Stimulated activated naive CD4-positive, alpha-beta T cell treated with Interleukin-2 at 50 U/mL for 16 hours (primary cell): Measurements from ENCODE around the gene ST6GALNAC6.

ENCODE experiments used
- DNase-seq: peaks from one replicate; lab custom pipeline; 2025; lab: John Stamatoyannopoulos, UW

The ST6GALNAC6 gene, protein sequence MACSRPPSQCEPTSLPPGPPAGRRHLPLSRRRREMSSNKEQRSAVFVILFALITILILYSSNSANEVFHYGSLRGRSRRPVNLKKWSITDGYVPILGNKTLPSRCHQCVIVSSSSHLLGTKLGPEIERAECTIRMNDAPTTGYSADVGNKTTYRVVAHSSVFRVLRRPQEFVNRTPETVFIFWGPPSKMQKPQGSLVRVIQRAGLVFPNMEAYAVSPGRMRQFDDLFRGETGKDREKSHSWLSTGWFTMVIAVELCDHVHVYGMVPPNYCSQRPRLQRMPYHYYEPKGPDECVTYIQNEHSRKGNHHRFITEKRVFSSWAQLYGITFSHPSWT

DNA sequence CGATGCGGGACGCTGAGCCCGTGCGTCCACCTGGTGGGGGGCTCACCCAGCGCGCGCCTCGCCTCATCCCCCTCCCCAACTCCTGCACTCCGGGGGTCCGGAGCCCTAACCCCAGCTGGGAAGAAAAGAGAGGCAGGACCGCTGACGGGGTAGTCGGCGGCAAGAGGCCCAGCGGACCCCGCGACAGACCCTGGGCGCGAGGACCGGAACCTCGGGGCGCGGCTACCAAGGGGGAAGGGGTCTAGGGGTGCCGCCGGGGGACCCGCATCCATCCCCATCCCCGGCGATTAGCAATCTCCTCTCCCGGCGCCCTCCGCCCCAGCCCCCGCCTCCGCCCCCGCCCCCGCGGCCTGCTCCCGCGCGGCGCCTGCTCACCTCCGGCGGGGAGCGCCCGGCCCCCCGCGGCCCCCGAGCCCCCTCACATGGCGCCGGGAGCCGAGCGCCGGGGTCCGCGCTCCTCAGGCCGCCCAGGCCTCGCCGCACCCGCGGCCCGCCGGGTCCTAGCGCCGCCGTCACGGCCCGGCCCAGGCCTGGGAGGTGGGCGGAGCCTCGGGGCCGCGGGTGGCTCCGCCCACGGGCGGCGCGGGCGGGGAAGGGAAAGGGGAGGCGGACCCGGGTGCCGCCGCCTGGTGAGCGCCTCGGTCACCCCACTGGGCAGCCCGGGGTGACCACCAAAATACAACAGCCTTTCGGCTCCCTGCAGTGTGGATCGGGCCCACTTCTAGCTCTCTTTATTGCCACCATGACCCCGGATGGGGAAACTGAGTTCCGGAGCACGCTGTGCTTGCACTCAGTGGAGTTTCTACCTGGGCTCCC, at the start of gene ST6GALNAC6:
TSS of gene ST6GALNAC6 (minus strand) at position 476 of the 816 bp plus-strand sequence. CDS start 1,622 bp downstream, outside the sequence.
- peak; percentile 66 for DNase-seq

DNA sequence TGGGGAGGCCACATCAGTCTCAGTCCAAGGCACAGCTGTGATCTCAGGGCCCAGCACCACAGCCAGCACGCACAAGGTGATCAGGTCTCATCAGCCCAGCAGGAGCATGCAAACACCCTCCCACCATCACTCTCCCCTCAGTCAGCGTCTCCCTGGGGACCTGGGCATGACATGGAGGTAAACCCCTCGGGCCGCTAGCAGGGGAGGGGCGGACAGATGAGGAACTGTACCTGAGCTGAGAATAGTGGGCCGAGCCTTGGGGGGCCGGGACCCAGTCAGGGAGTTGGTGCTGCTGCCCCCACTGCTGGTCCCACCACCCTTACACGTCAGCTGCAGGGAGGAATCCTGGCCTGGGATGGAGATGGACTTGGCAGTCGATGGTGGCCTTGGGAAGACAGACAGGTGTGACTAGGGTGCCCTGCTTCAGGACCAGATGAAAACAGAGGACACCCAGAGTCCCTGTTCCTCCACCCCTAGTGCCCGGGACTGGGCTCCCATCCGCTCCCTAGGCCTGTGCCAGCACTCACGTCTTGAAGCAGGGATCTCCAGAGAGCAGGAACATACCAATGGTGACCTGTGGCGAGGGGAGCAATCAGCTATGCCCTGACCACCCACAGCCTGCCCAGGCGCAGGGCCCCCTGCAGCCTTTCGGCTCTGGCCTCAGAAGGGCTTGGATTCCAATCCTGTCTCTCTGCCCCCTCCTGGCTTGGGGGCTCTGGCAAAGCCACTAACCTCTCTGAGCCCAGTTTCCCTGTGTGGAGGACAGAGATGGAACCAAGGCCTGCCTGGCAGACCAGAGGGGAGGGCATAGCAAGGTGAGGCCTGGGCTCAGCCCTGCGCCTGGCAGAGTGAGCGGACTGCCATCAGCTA, 48.7 kb upstream of the ST6GALNAC6 start:
- DNase-seq = no peak

DNA sequence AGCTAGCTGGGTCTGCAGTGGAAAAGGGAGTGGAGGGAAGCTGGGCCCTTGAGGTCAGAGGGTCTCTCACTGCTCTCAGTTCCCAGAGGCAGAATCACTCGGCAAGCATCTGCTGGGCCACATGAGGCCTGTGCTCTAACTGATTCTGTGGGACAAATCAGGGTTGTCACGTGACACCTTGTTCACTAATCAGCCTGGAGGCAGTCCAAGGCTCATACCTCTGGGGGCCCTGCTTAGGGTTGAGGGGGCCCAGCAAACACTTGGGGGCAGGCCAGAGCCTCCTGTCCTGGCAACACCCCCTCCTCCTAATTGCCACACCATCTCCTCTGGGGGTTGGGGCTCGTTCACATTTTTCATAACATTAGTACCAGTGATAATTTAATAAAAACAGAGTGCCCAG, 47.3 kb upstream of the ST6GALNAC6 start:
- DNase-seq = no peak

DNA sequence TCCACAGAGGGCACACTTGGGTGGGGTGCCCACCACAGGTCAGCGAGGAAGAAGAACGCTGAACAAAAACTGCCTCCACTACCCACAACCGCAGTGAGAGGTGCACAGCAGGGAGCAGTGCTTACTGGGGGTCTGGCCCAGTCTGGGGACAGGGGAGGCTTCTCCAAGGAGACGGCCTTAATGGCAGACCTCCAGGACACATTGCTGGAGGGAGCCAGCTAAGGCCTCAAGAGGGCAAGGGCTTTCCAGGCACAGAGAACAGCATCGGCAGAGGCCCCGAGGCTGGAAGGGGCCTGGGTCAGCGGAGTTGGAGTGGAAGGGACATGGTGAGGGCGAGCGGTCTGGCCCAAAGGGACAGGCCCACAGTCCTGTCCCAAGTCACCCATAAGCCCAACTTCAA, 46.5 kb upstream of the ST6GALNAC6 start:
- DNase-seq = no peak

DNA sequence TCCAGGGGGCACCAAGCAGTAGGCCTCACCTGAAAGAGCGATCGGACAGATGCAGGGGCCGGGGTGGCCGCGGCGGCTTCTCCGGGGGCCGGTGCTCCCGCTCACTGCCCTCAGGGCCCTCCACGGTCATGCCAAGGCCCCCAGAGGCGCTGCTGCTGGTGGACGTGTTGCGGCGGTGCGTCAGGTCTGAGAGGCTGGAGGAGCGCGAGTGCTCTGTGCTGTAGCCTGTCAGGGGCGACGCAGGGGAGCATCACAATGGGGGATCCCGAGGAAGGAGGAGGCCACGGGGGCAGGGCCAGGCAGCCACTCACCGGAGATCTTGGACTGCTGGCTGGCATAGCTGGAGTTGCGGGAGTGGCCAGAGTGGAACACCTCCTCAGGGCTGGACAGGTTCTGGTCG, 45.9 kb upstream of the ST6GALNAC6 start:
- no peak for DNase-seq

DNA sequence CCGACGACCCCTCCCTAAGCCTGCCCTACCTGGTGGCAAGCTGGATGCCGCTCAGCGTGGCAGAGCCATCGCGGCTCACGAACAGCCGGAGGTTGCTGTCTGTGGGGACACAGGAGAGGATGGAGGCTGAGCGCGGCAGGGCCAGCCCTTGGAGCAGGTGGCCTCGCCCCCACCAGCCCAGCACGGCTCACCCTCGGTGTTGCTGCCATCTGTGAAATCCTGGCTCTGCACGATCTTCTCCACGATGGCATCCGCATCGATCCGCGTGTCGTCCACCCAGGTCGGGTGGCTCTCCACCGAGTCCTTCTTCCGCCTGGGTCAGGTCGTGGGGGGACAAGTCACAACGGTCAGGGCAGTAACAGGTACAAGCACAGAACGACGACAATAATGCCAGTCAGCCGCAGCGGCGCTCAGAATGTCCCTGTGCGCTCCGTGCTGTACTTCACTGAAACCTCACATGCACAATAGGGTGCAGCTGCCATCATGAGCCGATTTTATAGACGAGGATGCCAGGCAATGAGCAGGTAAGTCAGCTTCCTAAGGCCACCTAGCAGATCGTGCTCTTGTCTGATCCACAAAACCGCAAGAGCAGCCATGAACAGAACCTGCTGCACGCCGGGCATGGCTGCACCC, 45.3 kb upstream of the ST6GALNAC6 start:
- DNase-seq = no peak

DNA sequence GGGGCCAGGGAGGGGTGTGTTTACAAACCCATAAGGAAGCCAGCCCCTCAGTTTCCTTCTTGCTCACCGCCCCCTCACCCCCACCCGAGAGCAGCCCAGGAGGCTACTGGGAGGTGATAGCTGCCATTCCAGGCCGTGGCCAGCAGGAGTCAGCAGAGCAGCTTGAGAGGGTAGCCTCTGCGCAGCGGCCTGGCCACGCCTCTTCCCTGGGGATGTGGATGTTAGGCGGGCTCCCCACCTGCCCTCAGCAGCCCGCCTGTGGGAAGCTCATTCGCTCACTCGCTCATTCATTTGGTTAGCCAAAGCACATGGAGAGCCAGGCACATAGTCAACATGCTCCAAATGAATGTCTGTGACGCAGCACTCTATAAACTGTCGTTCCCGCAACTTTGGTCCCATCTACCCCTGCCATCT, 44.3 kb upstream of the ST6GALNAC6 start:
- peak; percentile 73 for DNase-seq

DNA sequence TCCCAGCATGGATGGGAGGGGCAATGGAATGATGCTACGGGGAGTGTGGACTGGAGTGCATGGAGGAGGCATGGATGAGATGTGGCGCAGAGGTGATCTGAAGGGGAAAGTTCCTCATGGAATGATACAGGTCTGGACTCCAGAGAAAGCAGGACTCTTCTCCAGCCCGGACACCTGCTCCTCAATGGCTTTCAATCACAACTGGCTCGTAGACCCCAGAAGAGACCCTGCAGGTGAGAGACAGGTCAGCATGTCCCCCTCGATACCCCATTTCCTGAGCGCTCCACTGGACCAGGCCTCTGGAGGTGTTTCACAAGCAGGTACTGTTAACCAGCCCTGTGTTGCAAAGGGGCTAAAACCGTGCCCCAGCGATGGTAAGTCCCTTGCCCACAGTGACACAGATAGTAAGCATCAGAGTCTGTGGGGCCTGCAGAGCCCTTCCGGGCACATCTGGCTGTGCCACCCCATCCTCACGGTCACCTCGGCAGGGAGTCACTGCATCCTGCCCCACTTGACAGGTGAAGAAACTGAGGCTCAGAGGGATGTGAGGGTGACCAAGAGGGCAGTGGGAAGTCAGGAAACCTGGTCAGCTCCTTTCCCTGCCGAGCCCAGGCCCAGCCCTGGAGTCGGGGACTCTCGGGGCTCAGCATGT, 43.7 kb upstream of the ST6GALNAC6 start:
- no peak for DNase-seq

DNA sequence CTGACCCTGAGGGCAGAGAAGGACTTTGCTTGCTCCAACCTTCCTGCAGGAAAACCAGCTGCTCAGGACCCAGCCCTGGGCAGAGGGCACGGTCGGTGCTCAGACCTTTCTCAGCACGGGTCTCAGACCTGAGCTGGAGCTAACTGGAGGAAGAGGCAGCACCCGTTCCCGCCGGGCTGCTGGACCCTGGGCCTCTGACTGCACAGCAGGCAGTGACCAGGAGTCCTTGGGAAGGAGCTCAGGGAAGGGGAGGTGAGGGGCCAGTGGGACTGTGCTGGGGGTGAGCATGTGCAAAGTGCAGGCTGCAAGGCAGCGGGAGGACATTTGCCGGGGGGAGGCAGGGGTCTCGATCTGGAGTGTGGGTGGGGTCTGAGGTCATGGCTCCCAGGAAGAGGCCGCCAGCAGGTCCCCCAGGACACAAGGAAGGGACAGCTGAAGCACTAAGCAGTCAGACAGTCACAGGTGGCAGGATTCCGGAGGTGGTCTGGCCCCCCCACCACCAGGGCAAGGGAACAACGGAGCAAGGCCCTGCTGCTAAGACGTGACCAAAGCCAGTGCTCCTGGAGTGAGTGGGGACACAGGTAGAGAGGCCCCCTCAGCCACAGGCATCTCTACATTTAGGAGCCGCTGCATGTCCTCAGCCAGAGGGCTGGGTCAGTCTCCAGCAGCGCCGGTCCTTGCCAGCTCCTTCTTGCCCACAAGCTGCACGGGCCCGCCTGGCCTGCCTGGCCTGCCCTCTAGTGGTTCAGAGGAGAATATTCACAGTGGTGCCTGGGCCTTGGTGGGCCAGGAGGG, 43.0 kb upstream of the ST6GALNAC6 start:
- DNase-seq = peak; percentile 21

DNA sequence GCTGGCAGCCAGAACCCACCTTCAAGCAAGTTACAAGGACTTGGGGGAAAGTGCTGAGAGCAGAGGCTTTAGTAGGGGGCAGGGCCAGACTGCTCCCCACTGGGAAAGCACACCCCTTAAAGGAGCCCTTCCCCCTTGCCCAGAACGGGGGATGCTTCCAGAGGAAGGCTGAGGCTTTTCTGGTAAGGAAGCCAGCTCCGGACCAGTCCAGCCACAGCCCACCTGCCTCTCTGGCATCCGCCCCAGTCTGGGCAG, 42.5 kb upstream of the ST6GALNAC6 start:
- no peak for DNase-seq

DNA sequence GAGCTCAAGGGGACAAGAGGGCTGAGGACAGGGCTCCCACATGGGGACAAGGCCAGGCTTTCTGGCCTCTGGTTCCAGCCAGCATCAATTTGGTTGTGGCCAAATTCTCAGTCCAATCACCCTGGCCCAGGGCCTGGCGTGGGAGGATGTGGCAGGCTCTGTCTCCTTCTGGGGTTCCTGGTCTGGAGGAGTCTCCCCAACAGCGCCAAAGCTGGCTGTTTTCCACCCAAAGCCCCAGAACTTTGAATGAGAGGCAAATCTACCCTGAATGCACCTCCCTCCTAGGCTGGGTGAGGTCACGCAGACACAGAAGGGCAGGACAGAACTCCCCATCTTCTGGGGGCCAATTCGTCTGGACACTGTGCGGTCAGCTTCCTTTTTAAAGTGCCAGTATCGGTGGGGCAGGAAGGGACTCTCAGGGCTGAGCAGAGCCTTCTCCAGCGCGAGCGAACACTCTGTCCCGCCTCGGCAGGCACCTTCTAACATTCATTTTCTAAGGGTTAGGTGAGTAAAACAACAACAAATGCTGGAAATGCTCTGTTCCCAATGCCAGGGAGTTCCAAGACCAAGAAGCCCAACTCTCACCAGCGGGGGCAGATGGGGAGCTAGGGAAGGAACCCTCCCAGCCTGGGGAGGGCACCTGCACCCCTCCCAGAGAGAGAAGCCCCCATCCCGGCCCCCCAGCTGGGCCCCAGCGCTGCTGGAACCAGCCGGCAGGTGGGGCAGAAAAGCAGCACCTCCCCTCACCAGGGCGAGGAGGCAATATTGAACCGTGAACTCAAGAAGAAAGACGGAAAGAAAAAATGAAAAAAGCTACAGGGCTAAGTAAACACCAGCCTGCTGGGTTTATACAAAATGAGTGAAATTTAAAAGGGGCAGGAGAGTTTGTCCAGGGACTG, 41.9 kb upstream of the ST6GALNAC6 start:
- DNase-seq = no peak

DNA sequence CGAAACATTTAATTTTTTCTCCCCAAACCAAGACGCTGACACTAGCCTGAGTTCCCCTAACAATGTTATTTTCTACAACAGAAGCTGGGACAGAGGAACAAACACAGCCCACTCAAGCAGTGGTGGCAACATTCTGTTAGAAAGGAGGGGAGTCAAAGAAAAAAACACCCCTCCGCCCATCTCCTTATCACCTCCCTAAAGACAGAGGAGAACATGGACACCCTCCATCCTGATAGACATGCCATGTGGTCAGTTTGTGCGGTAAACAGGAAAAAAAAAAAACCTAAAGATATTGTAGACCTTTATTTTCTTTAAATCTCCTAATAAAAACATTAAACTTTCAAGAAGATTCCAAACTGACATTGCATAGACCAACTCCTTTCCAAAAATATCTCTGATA, 41.2 kb upstream of the ST6GALNAC6 start:
- DNase-seq = no peak

DNA sequence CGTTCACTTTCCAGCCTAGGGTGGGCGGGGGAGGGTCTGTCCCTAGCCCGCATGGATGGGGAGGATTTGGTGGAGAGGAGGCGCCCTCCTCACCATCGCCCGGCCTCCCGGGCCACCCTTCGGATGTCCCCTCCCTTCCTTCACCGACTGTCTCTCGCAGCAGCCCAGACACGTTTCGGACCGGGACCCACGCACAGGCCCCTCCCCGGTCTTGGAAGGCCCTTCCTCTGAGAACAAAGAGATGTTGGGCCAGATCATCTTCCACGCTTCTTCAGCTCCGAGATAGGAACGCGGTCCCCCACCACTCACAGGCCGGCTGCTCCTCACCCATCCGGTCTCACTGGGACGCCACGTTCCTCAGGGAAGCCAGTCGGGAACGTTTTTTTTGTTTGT, 38.9 kb upstream of the ST6GALNAC6 start:
- DNase-seq = no peak

DNA sequence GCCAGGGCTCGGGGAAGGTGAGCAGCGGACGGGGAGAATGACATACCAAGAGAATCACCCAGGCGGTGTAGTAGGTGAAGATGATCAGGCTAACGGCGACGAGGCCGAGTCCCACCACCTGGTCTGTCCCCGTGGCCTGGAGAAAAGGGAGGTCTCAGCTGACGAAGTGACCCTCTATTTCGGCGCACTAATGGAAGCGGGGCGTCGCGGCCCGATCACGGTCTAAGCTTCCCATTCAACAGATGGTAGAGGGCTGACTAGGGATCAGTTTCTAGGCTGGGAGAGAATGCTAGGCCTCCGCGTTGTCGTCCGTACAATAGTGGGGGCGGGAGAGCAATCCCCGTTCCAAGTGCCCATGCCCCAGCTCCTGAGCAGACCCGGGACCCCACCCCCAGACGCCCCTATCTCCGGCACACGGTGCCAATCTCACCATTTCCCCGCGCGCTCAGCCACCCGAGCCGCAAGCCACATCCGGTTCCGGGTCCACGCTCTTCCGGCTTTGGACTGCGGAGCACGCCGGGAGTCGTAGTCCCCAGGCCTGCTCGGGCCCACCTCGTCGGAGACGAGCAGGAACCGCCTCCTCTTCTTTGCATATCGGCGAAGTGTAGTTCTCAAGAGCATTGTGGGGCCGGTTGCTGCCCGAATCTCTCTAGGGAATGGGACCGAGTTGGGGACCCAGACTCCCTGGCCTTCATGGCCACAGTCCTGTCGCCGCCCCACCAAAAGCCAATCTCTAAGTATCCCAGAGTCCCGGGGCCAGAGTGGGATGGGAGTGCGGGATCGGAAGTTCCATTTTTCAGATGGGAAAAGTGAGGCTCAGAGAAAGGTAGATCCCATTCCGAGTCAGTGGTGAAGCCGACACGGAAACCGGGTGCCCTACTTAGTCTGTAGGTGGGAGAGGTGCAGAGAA, 38.2 kb upstream of the ST6GALNAC6 start, which contains the start of gene DPM2:
TSS of gene DPM2 (minus strand) at position 467 of the 910 bp plus-strand sequence. CDS start at position 433, 34 bp downstream.
- peak; percentile 83 for DNase-seq

DNA sequence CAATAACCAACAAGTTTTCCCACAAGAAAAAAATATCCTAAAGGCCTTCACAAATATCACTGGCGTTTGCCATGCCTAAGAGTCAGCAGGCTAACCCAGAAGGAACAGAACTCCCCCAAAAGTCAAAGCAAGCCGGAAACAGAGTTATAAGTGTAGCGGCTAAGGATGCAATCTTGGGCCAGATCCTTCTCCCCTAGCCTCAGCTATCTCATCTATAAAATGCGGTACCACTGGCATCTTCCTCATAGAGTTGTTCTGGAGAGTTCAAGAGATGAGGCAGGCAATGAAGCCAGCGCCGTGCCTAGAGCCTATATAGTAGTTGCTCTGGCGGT, 37.6 kb upstream of the ST6GALNAC6 start:
- no peak for DNase-seq

DNA sequence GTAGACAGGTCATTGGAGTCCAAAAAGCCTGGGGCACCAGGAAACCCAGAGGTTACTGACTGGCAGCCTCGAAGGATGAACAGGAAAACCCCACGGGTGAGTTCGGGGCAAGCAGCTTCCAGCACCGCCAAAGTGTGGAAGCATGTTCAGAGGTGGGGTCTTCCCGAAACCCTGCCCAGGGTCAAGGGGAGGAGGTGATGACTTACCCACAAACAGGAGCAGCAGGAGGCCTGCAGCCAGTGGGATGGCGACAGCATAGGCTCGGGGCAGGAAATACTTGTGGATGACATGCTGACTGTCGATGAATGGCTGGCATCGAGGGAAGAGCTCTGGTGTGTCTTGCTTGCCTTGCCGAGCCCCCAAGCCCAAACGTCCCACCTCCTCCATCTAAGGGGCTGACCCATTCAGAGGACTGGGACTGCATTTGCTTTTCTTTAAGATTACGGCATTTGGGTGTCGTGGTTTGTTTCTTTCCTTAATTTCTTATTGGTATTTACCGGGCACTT, 37.0 kb upstream of the ST6GALNAC6 start:
- no peak for DNase-seq

DNA sequence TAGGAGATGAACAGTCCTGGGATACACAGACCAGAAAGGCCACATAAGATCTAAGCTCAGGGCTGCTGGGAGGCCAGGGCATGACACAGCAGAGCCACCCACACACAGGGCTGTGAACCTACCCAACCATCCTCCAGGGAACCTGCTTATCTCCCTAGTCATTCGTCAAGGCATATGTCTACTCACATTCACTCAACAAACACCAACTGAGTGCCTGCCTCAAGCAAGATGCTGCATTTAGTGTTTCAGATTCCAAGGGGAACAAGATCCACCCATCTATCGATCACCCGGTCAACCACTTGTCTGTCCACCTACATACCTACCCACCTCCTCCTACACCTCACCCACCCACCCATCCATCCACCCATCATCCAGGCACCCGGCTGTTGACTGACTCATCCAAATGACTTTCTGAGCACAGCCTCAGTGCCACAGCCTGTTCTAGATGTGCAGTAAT, 36.4 kb upstream of the ST6GALNAC6 start:
- peak; percentile 31 for DNase-seq

DNA sequence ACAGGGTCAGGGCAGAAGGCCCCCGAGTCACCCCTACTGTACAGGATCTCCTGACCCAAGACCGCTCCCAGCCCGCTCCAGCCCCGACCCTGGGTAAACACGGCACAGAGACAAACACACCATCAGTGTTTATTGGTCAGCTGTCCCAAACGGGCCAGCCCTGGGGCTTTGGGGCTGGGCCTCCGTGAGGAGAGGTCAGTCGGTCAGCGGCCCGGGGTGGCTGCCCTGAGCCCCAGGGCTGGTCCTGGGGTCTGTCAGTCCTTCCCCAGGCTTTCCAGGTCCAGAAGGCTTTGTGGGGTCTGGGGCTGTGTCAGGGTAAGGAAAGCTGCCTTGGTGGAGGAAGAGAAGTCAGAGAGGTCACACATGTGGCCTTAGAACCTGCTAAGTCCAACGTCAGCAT, 35.6 kb upstream of the ST6GALNAC6 start:
- DNase-seq = no peak
